Esophagus squamous epithelium (tissue), 4 donors: ENCODE data around the gene KIF26B.

Experiments used
- CTCF ChIP-seq, 6 experiments: fragments of 450-650 bp in 4 of 6; fragments of 200-600 bp in 2 of 6; sonication (generic) in 2 of 6; IDR thresholded peaks; one replicate each; pipeline ENCODE4 v1.5.1; 2016 to 2019; ENCODE audit warnings: antibody characterized with exemption in 6 of 6, mild to moderate bottlenecking in 4 of 6, moderate library complexity in 4 of 6
- POLR2A ChIP-seq, 4 donors: fragments of 450-650 bp; IDR thresholded peaks; one replicate each; pipeline ENCODE4 v1.6.1; 2017; ENCODE audit warnings: antibody characterized with exemption in 4 of 4, mild to moderate bottlenecking in 4 of 4, moderate library complexity in 3 of 4

DNA sequence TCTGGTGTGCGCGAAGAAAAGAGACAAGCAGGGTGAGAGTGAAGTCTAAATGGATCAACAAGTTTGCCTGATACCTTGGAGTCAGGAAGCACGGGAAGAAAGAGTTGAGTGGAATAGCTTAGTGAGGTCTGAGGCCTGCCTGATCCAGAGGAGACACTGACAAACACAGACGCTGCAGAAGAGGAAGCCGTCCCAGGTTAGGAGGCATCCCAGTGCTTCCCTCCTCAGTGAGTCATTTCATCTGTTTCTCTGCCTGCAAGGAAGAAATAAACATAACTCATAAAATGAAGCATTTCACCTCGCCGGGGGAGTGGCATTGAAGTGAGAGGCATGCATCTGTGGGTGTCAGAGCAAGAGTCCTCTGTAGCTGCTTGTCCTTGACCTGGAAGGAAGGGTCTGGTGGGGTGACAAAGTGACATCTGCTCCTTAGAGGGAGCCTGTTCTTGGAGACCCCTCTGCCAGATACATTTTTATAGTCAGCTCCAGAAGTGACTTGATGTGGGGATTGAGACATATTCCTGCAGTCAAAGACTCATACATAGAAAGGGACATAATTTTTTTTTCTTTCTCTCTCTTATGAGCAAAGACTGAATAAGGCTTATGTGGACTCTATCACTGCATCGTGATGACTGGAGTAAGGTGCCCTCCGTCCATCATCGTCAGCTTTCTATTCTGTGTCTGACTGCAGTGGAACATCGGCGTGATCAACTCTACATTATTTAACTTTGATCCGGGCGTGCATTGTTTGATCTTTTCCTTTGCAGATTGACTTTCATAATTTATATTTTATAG is 256.7 kb downstream of the KIF26B start:
- TF ChIP-seq CTCF (IDR thresholded peaks at IDR 0.05): no peak
- no peak for TF ChIP-seq POLR2A (IDR thresholded peaks at IDR 0.05)
